ENCODE results near the gene ADAMTS20.
"Not testable (repeated sequence)": the region's sequence is repeated elsewhere in the genome, so short reads cannot be mapped to it uniquely, and the experiment has no call there.

The ADAMTS20 gene, protein sequence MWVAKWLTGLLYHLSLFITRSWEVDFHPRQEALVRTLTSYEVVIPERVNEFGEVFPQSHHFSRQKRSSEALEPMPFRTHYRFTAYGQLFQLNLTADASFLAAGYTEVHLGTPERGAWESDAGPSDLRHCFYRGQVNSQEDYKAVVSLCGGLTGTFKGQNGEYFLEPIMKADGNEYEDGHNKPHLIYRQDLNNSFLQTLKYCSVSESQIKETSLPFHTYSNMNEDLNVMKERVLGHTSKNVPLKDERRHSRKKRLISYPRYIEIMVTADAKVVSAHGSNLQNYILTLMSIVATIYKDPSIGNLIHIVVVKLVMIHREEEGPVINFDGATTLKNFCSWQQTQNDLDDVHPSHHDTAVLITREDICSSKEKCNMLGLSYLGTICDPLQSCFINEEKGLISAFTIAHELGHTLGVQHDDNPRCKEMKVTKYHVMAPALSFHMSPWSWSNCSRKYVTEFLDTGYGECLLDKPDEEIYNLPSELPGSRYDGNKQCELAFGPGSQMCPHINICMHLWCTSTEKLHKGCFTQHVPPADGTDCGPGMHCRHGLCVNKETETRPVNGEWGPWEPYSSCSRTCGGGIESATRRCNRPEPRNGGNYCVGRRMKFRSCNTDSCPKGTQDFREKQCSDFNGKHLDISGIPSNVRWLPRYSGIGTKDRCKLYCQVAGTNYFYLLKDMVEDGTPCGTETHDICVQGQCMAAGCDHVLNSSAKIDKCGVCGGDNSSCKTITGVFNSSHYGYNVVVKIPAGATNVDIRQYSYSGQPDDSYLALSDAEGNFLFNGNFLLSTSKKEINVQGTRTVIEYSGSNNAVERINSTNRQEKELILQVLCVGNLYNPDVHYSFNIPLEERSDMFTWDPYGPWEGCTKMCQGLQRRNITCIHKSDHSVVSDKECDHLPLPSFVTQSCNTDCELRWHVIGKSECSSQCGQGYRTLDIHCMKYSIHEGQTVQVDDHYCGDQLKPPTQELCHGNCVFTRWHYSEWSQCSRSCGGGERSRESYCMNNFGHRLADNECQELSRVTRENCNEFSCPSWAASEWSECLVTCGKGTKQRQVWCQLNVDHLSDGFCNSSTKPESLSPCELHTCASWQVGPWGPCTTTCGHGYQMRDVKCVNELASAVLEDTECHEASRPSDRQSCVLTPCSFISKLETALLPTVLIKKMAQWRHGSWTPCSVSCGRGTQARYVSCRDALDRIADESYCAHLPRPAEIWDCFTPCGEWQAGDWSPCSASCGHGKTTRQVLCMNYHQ (N-terminal part only)

DNA sequence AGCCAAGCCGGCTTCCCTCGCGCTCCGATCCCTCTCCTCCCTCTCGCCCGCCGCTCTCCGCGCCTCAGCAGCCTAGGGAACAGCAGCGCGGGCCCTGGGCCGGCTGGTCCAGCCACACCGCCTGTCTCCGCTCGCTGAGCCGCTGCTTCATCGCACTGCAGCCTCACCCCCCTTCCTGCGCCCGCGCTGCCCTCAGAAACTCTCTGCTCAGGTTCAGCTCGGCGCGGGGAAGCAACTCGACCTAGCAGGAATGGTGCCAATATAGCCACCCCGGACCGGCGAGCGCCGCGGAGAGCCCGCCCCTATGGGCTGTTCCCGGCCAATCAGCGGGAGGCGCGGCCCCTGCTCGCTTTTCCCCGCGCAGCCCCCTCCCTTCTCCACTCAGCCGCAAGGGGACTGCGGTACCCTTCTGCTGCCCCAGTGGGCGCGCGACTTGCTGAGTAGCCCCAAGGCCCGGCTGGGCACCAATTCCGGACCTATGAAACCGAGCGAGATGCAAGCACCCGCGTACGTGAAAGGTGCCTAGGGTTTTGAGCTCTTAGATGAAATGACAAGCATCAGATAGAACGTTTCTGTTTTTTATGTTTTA is at the start of gene ADAMTS20:
Gene ADAMTS20 (minus strand): TSS at position 233 of the 589 bp plus-strand sequence. CDS start 282 bp downstream, outside the sequence.
- no peak for DNase-seq (ENCODE audit: low read depth, low spot score)
- no peak within 1 kb of the TSS for H3K27ac ChIP-seq

DNA sequence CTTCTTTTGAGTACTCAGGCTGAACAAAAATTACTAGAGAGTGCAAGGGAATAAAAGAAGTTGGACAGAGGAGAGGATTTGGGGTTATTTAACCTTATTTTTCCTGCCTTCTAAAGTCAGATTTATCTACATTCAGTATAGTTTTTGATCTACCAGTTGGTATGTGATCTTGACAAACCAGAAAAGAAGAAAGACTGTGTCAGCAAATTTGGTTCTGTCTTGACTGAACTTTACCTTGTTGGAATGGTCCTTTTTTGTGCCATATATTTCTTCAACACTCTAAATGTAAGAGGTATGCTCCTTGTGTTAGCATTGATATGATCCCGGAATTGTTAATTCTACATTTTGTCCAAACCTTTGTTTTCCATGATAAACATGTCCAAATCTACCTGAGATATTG is 47.7 kb upstream of the ADAMTS20 start:
- no peak overlapping the region for H3K27ac ChIP-seq
- DNase-seq (ENCODE audit: low read depth, low spot score), result no peak

DNA sequence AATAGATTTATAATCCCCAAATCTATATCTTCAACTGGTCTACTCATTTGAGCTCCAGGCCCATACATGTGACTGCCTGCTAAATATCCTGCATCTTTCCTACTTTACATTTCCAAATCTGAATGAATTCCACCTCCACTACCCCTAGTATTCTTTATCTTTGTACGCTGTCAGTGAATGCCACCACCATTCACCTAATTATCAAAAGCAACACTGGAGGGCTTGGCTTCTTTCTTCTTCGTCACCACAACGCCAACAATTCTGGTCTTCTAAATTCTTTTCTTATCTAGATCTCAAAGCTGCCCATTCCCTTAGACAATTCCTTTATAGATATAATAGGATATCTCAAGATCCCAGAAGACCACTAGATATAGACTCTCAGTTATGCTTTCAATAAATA is 47.1 kb upstream of the ADAMTS20 start:
- H3K27ac ChIP-seq, result no peak overlapping the region
- DNase-seq (ENCODE audit: low read depth, low spot score), result no peak

DNA sequence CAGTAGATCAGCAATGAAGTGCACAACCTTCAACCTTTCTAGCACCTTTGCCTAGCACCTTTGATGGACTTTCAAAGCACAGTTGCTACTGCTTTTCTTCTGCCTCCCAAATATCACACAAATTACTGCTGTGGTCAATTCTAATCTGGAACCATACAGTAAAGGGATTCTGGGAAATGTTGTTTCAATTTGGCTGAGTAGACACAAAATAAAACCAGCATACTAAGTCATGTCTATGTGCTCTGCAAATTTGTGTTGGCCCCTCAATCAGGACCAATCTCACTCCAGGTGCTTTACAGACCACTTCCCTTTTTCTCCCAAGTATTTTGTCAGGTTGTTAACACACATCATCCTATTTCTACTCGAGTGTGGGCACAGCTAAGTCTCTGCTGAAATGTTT is 38.3 kb upstream of the ADAMTS20 start:
- no peak overlapping the region for H3K27ac ChIP-seq
- DNase-seq (ENCODE audit: low read depth, low spot score), result no peak

DNA sequence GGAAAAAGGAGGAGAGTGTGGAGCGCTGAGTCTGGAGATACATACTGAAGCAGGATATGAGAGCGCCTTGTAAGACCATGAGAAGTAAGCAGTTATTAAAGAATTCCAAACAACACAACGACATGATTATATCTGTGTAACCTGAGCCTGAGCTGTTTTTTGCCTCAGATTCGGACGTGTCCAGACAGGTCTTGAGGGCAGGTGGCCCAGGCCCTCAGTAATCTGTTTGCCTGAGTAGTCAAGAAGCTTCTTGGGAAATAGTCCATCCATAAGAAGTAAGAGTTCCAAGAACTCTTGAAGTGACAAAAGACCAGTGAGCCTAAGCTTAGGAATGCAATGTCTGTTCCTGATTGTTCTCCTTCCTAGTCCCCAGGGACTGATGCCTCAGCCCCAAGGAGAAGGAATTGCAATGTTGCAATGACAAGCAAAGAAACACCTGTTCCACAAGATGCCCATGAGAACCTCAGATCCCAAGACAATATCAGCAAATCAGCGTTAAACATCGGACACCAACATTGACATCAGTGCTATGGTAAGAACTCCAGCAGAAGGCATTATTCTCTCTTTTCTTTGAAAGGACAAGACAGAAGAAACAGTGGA is 34.7 kb upstream of the ADAMTS20 start:
- H3K27ac ChIP-seq, result no peak overlapping the region
- peak; percentile 37 for DNase-seq (ENCODE audit: low read depth, low spot score)

DNA sequence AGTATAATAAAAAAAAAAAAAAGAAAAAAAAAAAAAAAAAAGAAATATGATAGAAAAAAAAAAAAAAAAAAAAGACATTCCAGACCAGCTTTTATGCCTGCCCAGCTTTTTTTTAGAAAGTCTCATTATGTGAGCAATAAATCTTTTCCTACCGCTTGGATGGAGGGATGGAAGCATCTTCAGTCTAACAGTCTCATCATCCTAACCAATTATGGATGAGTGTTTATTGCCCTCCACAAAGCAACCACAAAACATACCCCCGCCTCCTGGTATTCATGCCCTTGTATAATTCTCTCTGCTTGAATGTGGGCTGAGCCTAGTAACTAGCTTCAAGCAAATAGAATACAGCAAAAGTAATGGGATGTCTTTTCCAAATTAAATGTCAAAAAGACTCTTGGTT is 33.7 kb upstream of the ADAMTS20 start:
- no peak overlapping the region for H3K27ac ChIP-seq
- no peak for DNase-seq (ENCODE audit: low read depth, low spot score)

DNA sequence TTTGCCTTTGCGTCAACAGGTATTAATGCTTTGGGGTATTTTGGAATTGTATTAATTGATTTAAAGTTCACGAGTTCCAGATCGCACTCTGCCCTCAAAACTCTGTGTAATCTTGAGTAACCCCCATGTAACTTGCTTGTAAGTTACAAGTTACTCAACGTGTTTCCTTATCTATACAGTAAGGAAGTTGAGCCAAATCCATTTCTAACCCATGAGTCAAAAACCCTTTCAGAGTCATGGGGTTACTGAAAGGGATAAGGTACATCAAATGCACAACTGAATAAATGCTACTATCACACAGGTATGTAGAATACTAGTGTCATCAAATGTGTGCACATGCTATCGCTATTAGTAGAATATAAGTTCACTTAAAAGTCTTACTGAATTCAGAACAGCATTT is 28.6 kb upstream of the ADAMTS20 start:
- no peak for DNase-seq (ENCODE audit: low read depth, low spot score)
- no peak overlapping the region for H3K27ac ChIP-seq

DNA sequence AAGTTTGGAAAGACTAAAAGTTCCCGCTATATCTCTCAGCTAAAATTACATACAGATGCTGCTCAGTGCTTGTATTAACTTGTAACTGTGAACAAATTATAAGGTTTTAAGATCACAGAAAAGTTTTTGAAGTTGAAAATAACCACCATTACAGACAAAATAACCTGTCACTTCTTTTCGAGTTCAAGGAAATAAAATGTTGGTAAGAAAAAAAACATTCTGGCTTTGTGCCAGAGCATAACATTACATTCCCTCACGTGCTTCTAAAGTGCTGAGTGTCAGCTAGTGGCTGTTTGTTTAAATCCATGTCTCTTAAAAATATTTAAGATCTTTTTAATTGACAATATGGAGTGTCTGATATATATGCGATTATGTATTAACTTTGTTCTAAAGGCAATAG is 27.2 kb upstream of the ADAMTS20 start:
- DNase-seq (ENCODE audit: low read depth, low spot score), result no peak
- H3K27ac ChIP-seq, result no peak overlapping the region

DNA sequence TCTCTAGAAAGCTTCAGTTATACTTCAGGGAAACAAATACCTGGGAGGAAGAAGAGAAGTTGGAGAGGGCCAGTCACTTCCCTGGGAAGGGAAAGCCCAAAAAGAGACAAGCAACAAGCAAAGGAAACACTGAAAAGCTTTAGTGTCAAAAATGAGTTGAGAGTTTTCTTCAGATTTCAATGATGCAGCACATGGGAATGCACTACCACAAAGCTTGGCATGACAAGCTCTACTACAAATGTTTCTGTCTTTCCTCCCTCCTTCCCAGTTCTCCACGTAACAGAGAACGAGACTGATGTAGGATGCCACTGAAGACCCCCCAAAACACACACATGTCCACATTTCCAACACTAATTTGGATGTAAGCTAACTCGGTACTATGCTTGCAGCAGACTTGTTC is 26.8 kb upstream of the ADAMTS20 start:
- H3K27ac ChIP-seq, result no peak overlapping the region
- DNase-seq (ENCODE audit: low read depth, low spot score), result no peak

DNA sequence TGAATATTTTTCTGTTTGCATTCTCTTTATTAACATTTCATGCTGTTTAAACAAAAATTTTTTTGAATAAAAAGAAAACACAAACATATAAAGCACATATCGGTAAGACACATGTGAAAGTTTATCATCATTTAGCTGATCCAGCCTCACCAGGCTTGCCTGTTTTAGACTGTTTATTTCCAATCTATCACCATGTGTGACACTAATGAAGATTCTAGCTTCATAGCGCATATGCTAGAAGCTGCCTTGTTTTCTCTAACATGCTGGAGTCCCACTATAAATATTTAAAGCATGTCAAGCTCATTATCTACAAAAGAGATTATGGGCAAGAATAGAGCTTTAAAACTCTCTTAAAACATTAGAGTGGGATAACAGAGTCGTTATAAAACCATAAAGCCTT is 25.4 kb upstream of the ADAMTS20 start:
- H3K27ac ChIP-seq, result no peak overlapping the region
- DNase-seq (ENCODE audit: low read depth, low spot score), result no peak

DNA sequence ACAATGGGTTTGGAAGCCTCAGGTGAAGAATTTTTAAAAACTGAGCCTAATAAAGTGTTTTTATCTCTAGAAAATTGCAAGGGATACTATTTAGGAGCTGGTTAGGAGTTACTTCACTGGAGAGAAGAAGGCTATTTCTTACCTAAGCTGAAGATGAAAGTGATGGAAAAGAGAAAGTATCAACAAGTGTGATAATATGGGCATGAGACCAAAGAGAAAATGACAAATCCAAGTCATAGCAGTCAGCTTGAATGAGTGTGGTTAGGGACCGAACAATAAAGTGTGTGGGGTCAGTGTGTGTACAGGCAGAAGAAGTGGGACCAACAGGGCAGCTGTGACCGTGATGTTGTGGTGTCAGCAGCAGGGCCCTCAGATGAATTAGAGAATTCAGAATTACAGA is 24.2 kb upstream of the ADAMTS20 start:
- no peak for DNase-seq (ENCODE audit: low read depth, low spot score)
- no peak overlapping the region for H3K27ac ChIP-seq

DNA sequence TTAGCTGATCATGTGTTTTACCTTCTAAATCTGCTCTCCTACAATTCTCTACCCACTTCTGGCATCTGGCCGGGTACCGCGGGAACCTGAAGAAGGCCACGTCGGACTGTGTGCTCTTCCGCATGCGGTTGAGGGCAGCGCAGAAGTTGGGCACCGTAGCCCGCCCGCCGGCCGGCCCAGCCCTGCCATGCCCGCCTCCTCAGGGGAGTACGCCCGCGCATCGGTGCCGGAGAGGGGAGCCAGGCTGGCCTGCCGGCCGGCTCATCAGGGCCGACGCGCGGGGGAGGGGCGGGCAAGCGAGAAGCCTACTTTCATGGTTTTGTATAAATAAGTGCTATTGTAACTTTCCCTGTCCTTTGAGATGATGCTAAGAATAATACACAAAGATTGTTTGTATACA is 19.9 kb upstream of the ADAMTS20 start:
- no peak for DNase-seq (ENCODE audit: low read depth, low spot score)
- H3K27ac ChIP-seq, result no peak overlapping the region

DNA sequence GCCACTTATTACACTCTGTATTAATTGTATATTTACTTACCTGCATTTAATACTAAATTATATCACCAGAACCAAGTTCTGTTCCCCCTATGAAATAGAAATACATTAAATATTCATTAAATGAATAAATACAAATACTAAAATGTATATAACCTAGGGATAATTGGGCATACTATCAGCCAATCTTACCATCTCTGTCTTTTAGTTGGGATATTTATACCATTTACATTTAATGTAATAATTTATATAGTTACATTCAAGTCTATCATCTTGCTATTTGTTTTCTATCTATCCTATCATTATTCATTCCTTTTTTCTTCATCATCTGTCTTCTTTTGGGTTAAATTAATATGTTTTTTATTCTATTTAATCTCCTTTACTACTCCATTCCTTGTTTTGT is 4.1 kb upstream of the ADAMTS20 start:
- H3K27ac ChIP-seq, result no peak overlapping the region
- no peak for DNase-seq (ENCODE audit: low read depth, low spot score)

DNA sequence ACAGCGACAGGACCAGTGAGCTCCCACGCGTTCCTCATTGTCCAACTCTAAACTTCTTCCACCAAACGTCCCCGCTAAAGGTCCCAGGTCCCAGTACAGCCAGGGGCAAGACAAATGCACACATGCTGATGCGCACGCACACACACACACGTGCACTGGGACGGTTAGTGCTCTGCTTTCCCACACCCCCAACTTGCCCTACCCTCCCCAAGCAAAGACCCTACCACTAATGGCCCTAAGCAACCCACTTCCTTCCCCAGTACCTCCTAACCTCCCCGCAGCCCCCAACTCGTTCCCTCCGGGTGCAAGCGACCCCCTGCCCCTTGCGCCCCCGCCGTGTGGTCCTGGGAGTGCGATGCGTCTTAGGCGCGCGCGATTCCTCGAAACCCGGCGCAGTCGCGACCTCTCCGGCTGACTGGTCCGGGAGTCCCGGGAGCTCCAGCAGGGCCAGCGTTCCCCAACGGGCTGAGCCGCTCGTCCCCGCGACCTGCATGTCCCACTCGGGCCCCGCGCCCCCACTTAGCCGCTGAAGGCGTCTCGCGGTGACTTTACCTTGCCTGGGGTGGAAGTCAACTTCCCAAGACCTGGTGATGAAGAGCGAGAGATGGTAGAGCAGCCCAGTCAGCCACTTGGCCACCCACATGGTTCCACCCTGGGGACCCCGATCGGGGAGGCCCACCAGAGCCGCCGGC is 578 bp downstream of the ADAMTS20 start:
- H3K27ac ChIP-seq, result no peak overlapping the region
- DNase-seq (ENCODE audit: low read depth, low spot score), result no peak

DNA sequence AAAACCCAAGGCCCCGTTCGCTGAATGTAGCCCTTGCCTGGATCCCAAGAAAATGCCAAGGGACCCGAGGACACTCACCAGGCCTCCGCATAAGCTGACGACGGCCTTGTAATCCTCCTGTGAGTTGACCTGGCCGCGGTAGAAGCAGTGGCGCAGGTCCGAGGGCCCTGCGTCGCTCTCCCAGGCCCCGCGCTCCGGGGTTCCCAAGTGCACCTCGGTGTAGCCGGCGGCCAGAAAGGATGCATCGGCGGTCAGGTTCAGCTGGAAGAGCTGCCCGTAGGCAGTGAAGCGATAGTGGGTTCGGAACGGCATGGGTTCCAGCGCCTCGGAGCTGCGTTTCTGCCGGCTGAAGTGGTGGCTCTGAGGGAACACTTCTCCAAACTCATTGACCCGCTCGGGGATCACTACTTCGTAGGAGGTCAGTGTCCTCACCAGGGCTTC is 1.2 kb downstream of the ADAMTS20 start:
- DNase-seq (ENCODE audit: low read depth, low spot score), result no peak
- H3K27ac ChIP-seq, result no peak overlapping the region

DNA sequence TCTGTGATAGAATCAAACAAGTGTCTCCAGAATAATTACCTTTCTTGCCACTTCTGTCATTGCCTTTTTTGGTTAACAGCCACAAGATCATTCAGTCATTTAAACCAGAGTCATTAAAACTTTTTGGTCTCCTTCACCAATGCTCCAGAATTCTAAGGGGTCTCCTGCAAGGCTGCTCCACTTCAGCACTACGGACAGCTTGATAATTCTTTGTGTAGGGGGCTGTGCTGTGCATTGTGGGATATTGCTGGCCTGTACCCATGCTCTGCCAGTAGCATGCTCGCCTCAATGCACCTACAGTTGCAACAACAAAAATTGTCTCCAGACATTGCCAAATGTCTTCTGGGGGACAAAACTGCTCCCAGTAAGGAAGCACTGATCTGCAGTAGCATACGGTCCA is 7.3 kb downstream of the ADAMTS20 start:
- DNase-seq (ENCODE audit: low read depth, low spot score), result no peak
- H3K27ac ChIP-seq, result no peak overlapping the region

DNA sequence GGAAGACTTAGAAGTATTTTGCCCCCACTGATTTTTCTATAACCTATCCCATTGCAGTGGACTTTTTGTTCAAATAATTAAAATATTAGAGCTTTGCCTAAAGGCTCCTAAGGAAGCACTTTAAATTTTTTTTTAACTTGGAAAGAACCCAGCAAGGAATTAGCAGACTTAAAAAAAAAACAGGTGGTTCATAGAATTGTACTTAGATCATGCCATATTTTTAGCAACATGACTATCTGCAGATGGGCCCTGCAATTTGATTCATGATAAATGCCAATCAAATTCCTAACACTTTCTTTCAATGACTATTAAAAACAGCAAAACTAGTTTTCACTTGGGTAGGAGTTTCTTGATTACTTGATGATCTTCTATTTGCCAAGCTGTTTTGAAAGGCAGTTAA is 11.5 kb downstream of the ADAMTS20 start:
- no peak overlapping the region for H3K27ac ChIP-seq
- peak; percentile 12 for DNase-seq (ENCODE audit: low read depth, low spot score)

DNA sequence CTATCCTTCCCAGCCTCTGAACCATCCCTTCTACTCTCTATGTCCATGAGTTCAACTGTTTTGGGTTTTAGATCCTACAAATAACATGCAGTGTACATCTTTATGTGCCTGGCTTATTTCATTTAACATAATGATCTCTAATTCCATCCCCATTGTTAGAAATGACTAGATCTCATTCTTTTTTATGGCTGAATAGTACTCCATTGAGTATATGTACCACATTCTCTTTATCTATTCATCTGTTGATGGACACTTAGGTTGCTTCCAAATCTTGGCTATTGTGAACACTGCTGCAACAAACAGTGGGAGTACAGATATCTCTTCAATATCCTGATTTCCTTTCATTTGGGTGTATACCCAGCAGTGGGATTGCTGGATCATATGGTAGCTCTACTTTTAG is 14.3 kb downstream of the ADAMTS20 start:
- DNase-seq (ENCODE audit: low read depth, low spot score); H3K27ac ChIP-seq: not testable (repeated sequence)

DNA sequence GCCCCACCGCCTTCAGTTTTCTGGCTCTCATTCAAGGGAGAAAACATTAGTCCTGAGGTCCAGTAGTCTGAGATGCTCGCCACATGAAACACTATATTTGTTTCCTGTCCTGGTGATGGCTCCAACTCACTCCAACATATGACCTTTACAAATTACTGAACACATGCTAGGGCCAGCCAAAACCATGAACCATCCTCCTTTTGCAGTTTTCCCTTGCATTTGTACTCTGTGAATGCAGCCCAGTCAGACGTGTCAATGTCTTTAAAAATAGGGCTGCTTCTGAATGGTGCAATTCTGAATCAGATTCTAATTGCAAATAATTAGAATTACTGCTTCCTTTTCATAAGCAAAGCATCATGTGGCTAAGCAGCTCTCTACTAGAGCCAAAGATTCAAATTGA is 36.0 kb downstream of the ADAMTS20 start:
- no peak for DNase-seq (ENCODE audit: low read depth, low spot score)

More for the DNA sequence above, 36.0 kb downstream of the ADAMTS20 start:
- no peak overlapping the region for H3K27ac ChIP-seq

Measured in epithelial cell of prostate (primary cell).